Ishikawa (cell line): ENCODE results near the gene EXOC4.

ENCODE experiments used
- CEBPB ChIP-seq: IDR thresholded peaks from 2 replicates; pipeline ENCODE4 v1.6.1; 2012
- CREB1 ChIP-seq: IDR thresholded peaks from 2 replicates; pipeline ENCODE4 v1.6.1; 2012; ENCODE audit warnings: low read depth
- EGR1 ChIP-seq: IDR thresholded peaks from 2 replicates; pipeline ENCODE4 v1.6.1; 2012
- EP300 ChIP-seq: IDR thresholded peaks from 2 replicates; pipeline ENCODE4 v1.6.1; 2012; ENCODE audit warnings: borderline replicate concordance
- FOXM1 ChIP-seq: IDR thresholded peaks from 2 replicates; pipeline ENCODE4 v1.6.1; 2012; ENCODE audit warnings: low read depth, borderline replicate concordance
- NFIC ChIP-seq: IDR thresholded peaks from 2 replicates; pipeline ENCODE4 v1.6.1; 2012
- RAD21 ChIP-seq: IDR thresholded peaks from 2 replicates; pipeline ENCODE4 v1.6.1; 2012; ENCODE audit warnings: low read depth
- TAF1 ChIP-seq: IDR thresholded peaks from 2 replicates; pipeline ENCODE4 v1.6.1; 2012; ENCODE audit warnings: low read depth, mild to moderate bottlenecking
- TCF12 ChIP-seq: IDR thresholded peaks from 2 replicates; pipeline ENCODE4 v1.6.1; 2012; ENCODE audit warnings: low read depth
- TEAD4 ChIP-seq: IDR thresholded peaks from 2 replicates; pipeline ENCODE4 v1.6.1; 2012
- USF1 ChIP-seq: IDR thresholded peaks from 2 replicates; pipeline ENCODE4 v1.6.1; 2012
- YY1 ChIP-seq: IDR thresholded peaks from 2 replicates; pipeline ENCODE4 v1.6.1; 2012; ENCODE audit warnings: low read depth
- ZBTB7A ChIP-seq: IDR thresholded peaks from 2 replicates; pipeline ENCODE4 v1.6.1; 2012; ENCODE audit warnings: low read depth
- TF ChIP-seq, protein P1 (sequence below): IDR thresholded peaks from 2 replicates; pipeline ENCODE4 v1.6.1; 2012; ENCODE audit warnings: low read depth, mild to moderate bottlenecking
- TF ChIP-seq, protein P2 (sequence below): IDR thresholded peaks from 2 replicates; pipeline ENCODE4 v1.6.1; 2012

Gene EXOC4

GRCh38 chr7:133910761-133911160 lies 657.9 kb downstream of the EXOC4 start:
- TF ChIP-seq, protein P1, sequence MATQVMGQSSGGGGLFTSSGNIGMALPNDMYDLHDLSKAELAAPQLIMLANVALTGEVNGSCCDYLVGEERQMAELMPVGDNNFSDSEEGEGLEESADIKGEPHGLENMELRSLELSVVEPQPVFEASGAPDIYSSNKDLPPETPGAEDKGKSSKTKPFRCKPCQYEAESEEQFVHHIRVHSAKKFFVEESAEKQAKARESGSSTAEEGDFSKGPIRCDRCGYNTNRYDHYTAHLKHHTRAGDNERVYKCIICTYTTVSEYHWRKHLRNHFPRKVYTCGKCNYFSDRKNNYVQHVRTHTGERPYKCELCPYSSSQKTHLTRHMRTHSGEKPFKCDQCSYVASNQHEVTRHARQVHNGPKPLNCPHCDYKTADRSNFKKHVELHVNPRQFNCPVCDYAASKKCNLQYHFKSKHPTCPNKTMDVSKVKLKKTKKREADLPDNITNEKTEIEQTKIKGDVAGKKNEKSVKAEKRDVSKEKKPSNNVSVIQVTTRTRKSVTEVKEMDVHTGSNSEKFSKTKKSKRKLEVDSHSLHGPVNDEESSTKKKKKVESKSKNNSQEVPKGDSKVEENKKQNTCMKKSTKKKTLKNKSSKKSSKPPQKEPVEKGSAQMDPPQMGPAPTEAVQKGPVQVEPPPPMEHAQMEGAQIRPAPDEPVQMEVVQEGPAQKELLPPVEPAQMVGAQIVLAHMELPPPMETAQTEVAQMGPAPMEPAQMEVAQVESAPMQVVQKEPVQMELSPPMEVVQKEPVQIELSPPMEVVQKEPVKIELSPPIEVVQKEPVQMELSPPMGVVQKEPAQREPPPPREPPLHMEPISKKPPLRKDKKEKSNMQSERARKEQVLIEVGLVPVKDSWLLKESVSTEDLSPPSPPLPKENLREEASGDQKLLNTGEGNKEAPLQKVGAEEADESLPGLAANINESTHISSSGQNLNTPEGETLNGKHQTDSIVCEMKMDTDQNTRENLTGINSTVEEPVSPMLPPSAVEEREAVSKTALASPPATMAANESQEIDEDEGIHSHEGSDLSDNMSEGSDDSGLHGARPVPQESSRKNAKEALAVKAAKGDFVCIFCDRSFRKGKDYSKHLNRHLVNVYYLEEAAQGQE: no peak
- TF ChIP-seq EP300 (no peak), USF1 (no peak), EGR1 (no peak), TAF1 (no peak), CEBPB (no peak), FOXM1 (no peak), ZBTB7A (no peak), YY1 (no peak), RAD21 (no peak), TCF12 (no peak)
- TF ChIP-seq, protein P2, sequence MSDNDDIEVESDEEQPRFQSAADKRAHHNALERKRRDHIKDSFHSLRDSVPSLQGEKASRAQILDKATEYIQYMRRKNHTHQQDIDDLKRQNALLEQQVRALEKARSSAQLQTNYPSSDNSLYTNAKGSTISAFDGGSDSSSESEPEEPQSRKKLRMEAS: no peak

DNA sequence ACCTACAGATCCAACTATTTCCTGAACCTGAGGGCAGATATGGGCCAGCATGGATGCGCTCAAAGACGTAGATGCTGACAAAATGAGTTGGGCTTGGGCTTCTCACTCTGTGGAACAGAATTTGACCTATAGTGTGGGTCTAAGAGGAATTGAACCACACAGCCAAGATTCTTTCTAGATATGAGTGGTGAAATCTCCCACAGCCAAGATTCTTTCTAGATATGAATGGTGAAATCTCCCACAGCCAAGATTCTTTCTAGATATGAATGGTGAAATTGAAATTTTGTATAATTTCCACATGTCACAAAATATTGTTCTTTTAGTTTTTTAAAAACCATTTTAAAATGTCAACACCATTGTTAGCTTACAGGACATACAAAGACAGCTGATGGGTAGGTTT lies 658.8 kb downstream of the EXOC4 start:
- TF ChIP-seq ZBTB7A (no peak), EP300 (no peak), YY1 (no peak)

- TF ChIP-seq FOXM1: no peak
- no peak for TF ChIP-seq CEBPB
- no peak for TF ChIP-seq EP300
- TF ChIP-seq TEAD4: no peak
- TF ChIP-seq TCF12: no peak
- no peak for TF ChIP-seq YY1
- no peak for TF ChIP-seq ZBTB7A
- TF ChIP-seq EGR1: no peak
- TF ChIP-seq NFIC: no peak
- no peak for TF ChIP-seq RAD21
- TF ChIP-seq CREB1: no peak
- no peak for TF ChIP-seq TAF1
- TF ChIP-seq, protein P2: no peak
These were observed 660.2 kb downstream of the EXOC4 start for GRCh38 chr7:133912916-133913697.

DNA sequence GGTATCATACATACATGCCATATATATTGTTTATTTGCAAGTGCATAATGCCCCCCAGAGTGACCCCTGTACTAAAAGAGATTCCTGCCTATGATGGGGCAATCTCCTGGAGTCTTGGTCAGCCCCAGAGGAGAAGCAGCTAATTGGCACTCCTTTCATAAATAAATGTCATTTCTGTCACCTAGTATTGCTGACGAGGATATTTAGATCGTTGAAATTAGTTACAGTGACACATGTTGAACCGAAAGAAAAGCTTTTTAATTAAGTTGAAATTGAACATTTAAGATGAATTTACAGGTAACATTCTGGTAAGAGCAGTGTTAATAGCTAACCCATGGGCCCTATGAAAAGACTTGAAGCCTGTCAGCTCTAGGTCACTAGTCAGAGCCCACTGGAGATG lies 663.7 kb downstream of the EXOC4 start:
- TF ChIP-seq, protein P2: no peak
- no peak for TF ChIP-seq TAF1
- no peak for TF ChIP-seq ZBTB7A
- no peak for TF ChIP-seq CEBPB
- no peak for TF ChIP-seq YY1
- no peak for TF ChIP-seq RAD21
- TF ChIP-seq CREB1: no peak
- TF ChIP-seq, protein P1: no peak
- no peak for TF ChIP-seq EGR1
- no peak for TF ChIP-seq TCF12
- no peak for TF ChIP-seq USF1
- no peak for TF ChIP-seq NFIC
- TF ChIP-seq TEAD4: no peak
- TF ChIP-seq FOXM1: no peak
- no peak for TF ChIP-seq EP300

DNA sequence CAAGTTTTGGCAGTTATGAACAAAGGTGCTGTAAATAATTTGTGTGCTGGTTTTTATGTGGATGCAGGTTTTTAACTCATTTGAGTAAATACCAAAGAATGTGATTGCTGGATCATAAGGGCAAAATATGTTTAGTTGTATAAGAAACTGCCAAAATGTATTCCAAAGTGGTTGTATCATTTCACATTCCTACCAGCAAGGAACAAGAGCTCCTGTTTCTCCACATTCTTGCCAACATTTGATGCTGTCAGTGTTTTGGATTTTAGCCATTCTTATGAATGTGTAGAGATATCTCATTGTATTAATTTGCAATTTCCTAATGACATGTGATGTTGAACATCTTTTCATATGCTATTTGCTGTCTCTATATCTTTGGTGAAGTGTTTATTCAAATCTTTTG lies 666.9 kb downstream of the EXOC4 start:
- no peak for TF ChIP-seq RAD21
- no peak for TF ChIP-seq FOXM1
- TF ChIP-seq CEBPB: no peak
- no peak for TF ChIP-seq ZBTB7A
- TF ChIP-seq YY1: no peak
- no peak for TF ChIP-seq CREB1
- no peak for TF ChIP-seq TEAD4
- TF ChIP-seq USF1: no peak
- no peak for TF ChIP-seq EGR1
- TF ChIP-seq NFIC: no peak
- TF ChIP-seq, protein P2: no peak
